Esophagus muscularis mucosa (tissue), 4 donors: ENCODE measurements around the gene ASCL2. TPM values are rescaled to one million over a fixed set of nuclear protein-coding genes. Genes with fewer than 3 reads are reported as not detected.

ENCODE experiments used
- DNase-seq: peaks from one replicate; pipeline ENCODE4 v3.0.0-alpha.2; 2017; ENCODE audit errors: extremely low spot score
- H3K27ac ChIP-seq, 4 donors: fragments of 200-600 bp; sonication (generic); replicated peaks in 1 of 4; 1 replicate in 3 of 4; 2 replicates in 1 of 4; pipeline ENCODE4 v1.5.1; 2016 to 2019; ENCODE audit warnings: mild to moderate bottlenecking in 1 of 4
- H3K27me3 ChIP-seq, 4 donors: fragments of 200-600 bp; sonication (generic); one replicate each; pipeline versions ENCODE4 v1.5.1 to v1.6.0; 2016 to 2019
- H3K36me3 ChIP-seq, 4 donors: fragments of 200-600 bp; sonication (generic); one replicate each; pipeline ENCODE4 v1.5.1; 2016 to 2019
- H3K4me1 ChIP-seq, 4 donors: fragments of 200-600 bp; sonication (generic); one replicate each; pipeline ENCODE4 v1.5.1; 2016 to 2019
- H3K4me3 ChIP-seq, 4 donors: fragments of 200-600 bp; sonication (generic); 1 replicate in 2 of 4; 2 replicates in 2 of 4; pipeline ENCODE4 v1.5.1; 2016 to 2019; ENCODE audit warnings: mild to moderate bottlenecking in 4 of 4, moderate library complexity in 1 of 4
- H3K9me3 ChIP-seq, 4 donors: fragments of 200-600 bp; sonication (generic); 1 replicate in 3 of 4; 2 replicates in 1 of 4; pipeline ENCODE4 v1.5.1; 2016 to 2019
- EP300 ChIP-seq: sonication (generic); formaldehyde crosslinking; IDR thresholded peaks from one replicate; pipeline ENCODE4 v1.6.1; 2017; ENCODE audit warnings: antibody characterized with exemption
- POLR2A ChIP-seq: fragments of 450-650 bp; IDR thresholded peaks from one replicate; pipeline ENCODE4 v1.6.1; 2017; ENCODE audit warnings: antibody characterized with exemption, moderate library complexity, mild to moderate bottlenecking, low read depth
- POLR2AphosphoS5 ChIP-seq, 2 donors: sonication (generic); formaldehyde crosslinking; IDR thresholded peaks; one replicate each; pipeline ENCODE4 v1.6.1; 2017; ENCODE audit warnings: antibody characterized with exemption in 2 of 2
- WGBS: methylation state at CpG from one replicate; pipeline ENCODE4 v1.1.5; 2018; 5-methylcytosine and 5-hydroxymethylcytosine counted together
- intact Hi-C: fragments of 100-400 bp; cut with DNase I; formaldehyde crosslinking; loops from one replicate; pipeline ENCODE4 v1.15.1; 2023
- total RNA-seq, 4 donors: library from RNA; depleted of rRNA; stranded (reverse); fragments of >200 nt; gene quantifications; one replicate each; pipeline versions ENCODE4 v1.1.0 to v1.2.1, GENCODE V29; 2016
- TF ChIP-seq, protein P1 (sequence below), 3 experiments: fragments of 200-600 bp in 2 of 3; fragments of 450-650 bp in 1 of 3; sonication (generic) in 2 of 3; IDR thresholded peaks; one replicate each; pipeline ENCODE4 v1.5.1; 2017 to 2019; ENCODE audit warnings: antibody characterized with exemption in 3 of 3, mild to moderate bottlenecking in 2 of 3, moderate library complexity in 1 of 3

ASCL2 gene
- total RNA-seq, 4 donors from 2014 or later, result 0.32 to 0.83 (median 0.42) TPM; not detected in 1

DNA sequence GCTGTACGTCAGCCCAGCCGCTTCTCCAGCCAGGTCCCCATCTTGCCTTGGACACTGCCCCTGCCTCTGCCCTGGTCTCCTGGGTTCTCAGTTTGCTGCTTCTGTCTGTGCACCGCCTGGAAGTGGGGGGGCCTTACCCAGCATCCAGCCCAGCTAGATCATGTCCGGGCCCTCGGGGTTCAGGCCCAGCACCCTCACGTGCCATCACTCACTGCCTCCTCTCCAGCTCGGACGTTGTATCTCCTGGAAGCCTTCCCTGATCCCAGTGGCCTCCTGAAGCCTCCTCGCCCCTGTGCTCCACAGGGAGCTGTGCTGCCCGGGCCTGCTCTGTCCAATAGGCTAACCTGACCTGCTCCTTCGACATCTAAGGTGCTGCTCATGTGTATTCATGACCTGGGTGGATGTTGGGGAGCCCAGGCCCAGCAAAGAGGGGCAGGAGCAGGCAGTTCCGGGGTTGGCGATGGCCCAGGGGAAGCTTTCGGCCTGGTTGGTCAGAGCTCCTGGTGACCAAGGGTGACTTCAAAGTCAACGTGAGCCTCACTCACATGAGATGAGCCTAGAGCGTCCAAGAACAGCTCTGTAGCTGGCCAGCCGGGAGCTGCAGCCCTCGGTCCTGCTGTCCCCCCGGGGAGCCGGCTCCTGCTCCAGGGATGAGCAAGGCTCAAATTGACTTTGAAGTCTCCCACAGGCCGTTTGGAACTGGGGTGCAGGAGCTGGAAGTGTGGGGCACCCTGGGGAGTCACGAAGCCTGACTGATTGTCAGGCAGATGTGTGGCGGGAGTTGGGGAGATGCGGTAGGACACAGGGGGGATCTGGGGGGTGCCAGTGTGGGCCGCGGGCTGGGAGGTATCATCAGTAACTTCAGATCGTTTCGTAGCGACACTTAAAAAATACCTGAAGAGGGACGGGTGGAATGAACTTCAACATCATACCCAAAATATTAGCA, 5.2 kb upstream of the ASCL2 start:
- intact Hi-C loops, result no loop called here
- WGBS, result 88% methylated on average over 23 of the region's 30 CpGs
- H3K9me3 ChIP-seq, result peaks cover 0 to 9% (median 3%) of the 10 kb centered on the region in 4 donors
- no peak overlapping the region for H3K4me3 ChIP-seq
- H3K27me3 ChIP-seq, result peaks cover 0 to 56% (median 15%) of the 10 kb centered on the region in 4 donors
- H3K36me3 ChIP-seq, result no peaks in the 10 kb centered on the region
- H3K27ac ChIP-seq, result no peak overlapping the region
- no peak for TF ChIP-seq EP300
- TF ChIP-seq, protein P1, sequence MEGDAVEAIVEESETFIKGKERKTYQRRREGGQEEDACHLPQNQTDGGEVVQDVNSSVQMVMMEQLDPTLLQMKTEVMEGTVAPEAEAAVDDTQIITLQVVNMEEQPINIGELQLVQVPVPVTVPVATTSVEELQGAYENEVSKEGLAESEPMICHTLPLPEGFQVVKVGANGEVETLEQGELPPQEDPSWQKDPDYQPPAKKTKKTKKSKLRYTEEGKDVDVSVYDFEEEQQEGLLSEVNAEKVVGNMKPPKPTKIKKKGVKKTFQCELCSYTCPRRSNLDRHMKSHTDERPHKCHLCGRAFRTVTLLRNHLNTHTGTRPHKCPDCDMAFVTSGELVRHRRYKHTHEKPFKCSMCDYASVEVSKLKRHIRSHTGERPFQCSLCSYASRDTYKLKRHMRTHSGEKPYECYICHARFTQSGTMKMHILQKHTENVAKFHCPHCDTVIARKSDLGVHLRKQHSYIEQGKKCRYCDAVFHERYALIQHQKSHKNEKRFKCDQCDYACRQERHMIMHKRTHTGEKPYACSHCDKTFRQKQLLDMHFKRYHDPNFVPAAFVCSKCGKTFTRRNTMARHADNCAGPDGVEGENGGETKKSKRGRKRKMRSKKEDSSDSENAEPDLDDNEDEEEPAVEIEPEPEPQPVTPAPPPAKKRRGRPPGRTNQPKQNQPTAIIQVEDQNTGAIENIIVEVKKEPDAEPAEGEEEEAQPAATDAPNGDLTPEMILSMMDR (IDR thresholded peaks at IDR 0.05), result no peak
- TF ChIP-seq POLR2A, result no peak
- no peak for TF ChIP-seq POLR2AphosphoS5 (IDR thresholded peaks at IDR 0.05)
- peaks cover under 1 to 8% (median 7%) of the 10 kb centered on the region in 4 donors for H3K4me1 ChIP-seq
- DNase-seq, result peak; percentile 82

DNA sequence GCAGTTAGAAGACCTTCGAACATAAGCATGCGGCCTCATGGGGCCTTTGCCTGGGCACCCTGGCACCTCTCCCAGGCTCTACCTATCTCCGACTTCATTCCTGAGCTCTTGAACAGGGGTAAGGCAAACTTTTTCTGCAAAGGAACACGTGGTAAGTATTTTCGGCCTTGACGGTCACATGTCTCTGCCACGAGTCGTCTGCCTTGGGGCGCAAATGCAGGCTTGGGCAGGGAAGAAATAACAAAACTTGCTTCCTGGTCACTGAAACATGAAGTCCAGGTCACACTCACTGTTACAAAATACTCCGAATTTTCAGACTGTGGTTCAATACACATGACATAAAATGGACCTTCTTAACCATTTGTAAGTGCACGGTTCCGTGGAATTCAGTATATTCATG, 3.4 kb upstream of the ASCL2 start:
- TF ChIP-seq POLR2AphosphoS5 (IDR thresholded peaks at IDR 0.05) (no peak), POLR2A (no peak), EP300 (no peak)
- TF ChIP-seq, protein P1 (IDR thresholded peaks at IDR 0.05), result no peak
- 83% methylated on average over 12 of the region's 12 CpGs for WGBS
- no peaks in the 10 kb centered on the region for H3K36me3 ChIP-seq
- peaks cover 16 to 26% (median 25%) of the 10 kb centered on the region in 4 donors for H3K4me1 ChIP-seq
- peaks cover 0 to 75% (median 31%) of the 10 kb centered on the region in 4 donors for H3K27me3 ChIP-seq
- H3K27ac ChIP-seq, result no peak overlapping the region
- intact Hi-C loops, result no loop called here
- no peaks in the 10 kb centered on the region for H3K9me3 ChIP-seq
- DNase-seq, result peak; percentile 87
- H3K4me3 ChIP-seq, result no peak overlapping the region

DNA sequence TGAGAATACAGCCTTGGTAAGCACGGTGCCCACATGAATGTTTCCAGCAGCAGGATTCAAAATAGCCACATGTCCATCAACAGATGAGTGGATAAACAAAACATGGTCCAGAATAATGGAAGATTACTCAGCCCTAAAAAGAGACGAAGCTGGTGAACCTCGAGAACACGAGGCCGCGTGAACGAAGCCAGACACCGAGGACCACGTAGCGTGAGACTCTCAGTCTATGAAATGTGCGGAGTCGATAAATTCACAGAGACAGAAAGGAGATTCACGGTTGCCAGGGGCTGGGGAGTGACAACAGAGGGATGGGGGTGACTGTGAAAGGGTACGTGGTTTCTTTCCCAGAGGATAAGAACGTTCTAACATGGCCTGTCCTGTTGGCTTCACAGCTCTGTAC, 2.9 kb upstream of the ASCL2 start:
- WGBS, result 84% methylated on average over 15 of the region's 15 CpGs
- intact Hi-C loops, result no loop called here

DNA sequence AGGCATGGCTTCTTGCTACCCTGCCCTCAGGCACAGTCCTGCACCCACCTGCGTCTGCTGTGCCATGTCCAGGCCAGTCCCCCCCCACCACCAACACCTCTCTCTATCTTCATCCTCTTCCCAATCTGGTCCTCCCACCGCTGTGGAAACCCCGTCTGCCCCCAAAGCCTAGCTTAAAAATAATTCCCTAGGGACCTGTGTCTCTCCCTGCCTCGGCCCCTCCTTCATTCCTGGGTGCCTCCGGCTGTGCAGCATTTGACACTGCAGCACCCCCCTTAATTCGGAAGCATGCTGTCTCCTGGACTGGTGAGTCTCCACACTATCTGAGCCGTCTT, 2.5 kb upstream of the ASCL2 start:
- DNase-seq, result peak; percentile 85
- Histone ChIP-seq H3K36me3 (no peaks in the 10 kb centered on the region), H3K27me3 (peaks cover 0 to 78% (median 35%) of the 10 kb centered on the region in 4 donors), H3K4me1 (peaks cover 21 to 30% (median 28%) of the 10 kb centered on the region in 4 donors), H3K9me3 (no peaks in the 10 kb centered on the region), H3K27ac (no peak overlapping the region), H3K4me3 (no peak overlapping the region)
- 88% methylated on average over 7 of the region's 7 CpGs for WGBS
- no peak for TF ChIP-seq POLR2AphosphoS5 (IDR thresholded peaks at IDR 0.05)
- no peak for TF ChIP-seq POLR2A
- TF ChIP-seq, protein P1 (IDR thresholded peaks at IDR 0.05), result no peak
- no peak for TF ChIP-seq EP300
- intact Hi-C loops, result no loop called here

More for the DNA sequence above, 2.9 kb upstream of the ASCL2 start:
- H3K27ac ChIP-seq, result no peak overlapping the region
- no peaks in the 10 kb centered on the region for H3K9me3 ChIP-seq
- no peak for TF ChIP-seq POLR2A
- TF ChIP-seq, protein P1 (IDR thresholded peaks at IDR 0.05), result no peak
- TF ChIP-seq POLR2AphosphoS5 (IDR thresholded peaks at IDR 0.05), result no peak
- TF ChIP-seq EP300, result no peak
- H3K4me3 ChIP-seq, result no peak overlapping the region
- DNase-seq, result peak; percentile 79
- peaks cover 20 to 30% (median 28%) of the 10 kb centered on the region in 4 donors for H3K4me1 ChIP-seq
- H3K27me3 ChIP-seq, result peaks cover 0 to 78% (median 33%) of the 10 kb centered on the region in 4 donors
- H3K36me3 ChIP-seq, result no peaks in the 10 kb centered on the region
